Inflammatory macrophage (primary cell): ENCODE data around the gene RNF166.

ENCODE experiments used
- DNase-seq, 2 donors: peaks; one replicate each; pipeline ENCODE4 v3.0.0-alpha.2; 2020 to 2022

RNF166 gene

DNA sequence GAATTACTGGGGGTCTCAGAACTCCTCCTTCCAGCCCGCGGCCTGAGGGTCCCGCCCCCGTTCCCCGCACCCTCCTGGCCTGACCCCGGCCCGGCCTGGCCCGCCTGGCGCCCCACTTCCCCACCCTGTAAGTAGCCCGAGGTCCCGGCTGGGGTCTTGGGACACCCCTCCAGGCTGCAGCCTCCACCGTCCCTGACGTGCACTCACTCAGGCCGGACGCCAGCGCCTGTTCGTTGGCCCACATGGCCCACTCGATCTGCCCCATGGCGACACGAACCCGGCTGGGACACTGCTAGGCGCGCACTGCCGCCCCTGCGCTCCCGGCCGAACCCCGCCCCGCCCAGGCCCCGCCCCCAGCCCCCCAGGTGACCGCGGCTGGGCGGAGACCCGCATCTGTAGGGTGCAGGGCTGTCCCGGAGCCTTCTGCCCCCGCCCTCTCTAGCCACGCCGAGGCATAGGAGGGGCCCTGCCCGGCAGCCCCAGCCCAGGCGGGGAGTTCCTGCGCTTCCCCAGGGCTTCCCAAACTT lies 55.4 kb downstream of the RNF166 start, which contains the start of gene CYBA:
Gene CYBA (minus strand): TSS at position 305 of the 527 bp plus-strand sequence. CDS start 40 bp downstream, at position 265.
- peak; percentile 87 to 89 for DNase-seq

DNA sequence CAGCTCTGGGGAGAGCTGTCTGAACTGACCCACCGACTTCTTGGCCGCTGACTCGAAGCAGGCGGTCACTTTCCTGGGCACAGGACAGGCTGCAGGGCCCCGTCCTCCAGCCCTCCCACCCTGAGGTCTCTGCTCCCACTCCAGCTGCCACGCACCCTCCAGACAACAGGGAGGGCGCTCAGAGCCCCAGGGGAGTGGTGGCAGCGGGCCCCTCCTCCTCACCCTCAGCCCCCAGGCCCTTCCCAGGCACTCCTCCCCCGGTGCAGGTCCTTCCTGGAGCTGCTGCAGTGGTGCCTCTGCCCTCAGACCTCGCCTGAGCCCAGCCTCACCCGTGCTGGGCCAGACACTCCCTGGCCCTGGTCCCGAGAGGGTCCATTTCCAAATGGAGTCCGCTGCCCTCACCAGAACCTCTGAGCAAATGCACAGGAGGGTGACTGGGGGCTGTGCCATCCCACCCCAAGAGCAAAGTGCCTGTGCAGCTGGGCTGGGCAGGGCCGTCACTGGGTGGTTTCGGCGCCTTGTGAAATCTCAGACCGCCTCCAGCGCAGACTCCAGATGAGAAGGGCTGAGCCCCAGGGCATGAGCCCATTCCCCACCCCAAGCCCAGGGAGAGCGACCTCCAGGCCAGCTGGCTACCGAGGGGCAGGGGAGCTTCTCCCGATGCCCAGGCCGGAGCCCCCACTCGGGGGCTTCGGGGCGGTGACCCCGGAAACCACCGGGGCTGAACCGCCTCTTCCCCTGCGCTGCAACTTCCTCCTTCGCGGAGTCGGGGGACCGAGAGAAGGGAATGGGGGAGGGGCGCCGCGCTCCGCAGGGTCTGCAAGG lies 56.1 kb downstream of the RNF166 start:
- peak; percentile 53 to 70 for DNase-seq

DNA sequence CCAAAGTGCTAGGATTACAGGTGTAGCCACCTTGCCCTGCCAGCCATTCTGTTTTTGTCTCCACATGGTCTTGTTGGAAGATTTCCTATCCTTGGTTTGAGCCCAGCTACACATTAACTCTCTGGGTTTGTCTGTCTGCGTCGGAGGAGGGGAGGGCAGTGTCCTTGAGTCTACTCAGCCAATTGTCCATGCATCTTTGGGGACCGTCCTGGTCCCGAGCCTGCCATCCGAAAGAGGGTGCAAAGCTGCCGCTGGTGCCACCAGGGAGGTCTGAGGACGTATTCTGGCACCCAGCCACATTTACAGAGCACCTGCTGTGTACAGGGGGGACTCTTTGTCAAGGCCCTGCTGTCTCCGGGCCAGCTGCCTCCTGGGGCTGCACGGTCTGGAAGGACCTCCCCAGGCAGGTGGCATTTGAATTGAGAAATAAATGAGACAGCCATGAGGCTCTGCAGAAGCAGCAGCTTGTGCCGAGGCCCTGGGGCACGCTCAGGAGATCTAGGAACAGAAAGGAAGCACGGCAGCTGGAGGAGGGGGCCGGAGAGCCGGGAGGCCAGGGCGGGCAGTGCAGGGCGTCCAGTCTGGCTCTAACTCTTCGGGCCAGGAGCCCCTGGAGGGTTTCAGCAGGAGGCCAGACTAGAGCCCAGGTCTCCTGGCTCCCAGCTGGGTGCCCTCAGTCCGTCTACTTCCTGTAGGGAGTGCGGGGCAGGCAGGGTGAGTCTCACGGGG lies 56.8 kb downstream of the RNF166 start:
- DNase-seq = no peak

- DNase-seq = no peak
These were observed 58.8 kb downstream of the RNF166 start for GRCh38 chr16:88647178-88648070.
